Neural progenitor cell (in vitro differentiated cells): ENCODE data around the gene LHFPL5. TPM values are rescaled to one million over a fixed set of nuclear protein-coding genes. Genes with fewer than 3 reads are reported as not detected.

Source experiments
- DNase-seq: peaks from one replicate; pipeline ENCODE4 v3.0.0-alpha.2; 2016; ENCODE audit warnings: low spot score
- H2AFZ ChIP-seq: fragments of 200-600 bp; sonication (generic); replicated peaks from 2 replicates; pipeline ENCODE4 v1.6.1; 2016; ENCODE audit warnings: antibody characterized with exemption
- H3F3A ChIP-seq: fragments of 200-600 bp; sonication (generic); 2 replicates; pipeline ENCODE4 v1.6.1; 2016; ENCODE audit warnings: antibody characterized with exemption, low read depth
- H3K27ac ChIP-seq: fragments of 200-600 bp; sonication (generic); 2 replicates; pipeline ENCODE4 v1.5.1; 2016; ENCODE audit warnings: mild to moderate bottlenecking
- H3K27me3 ChIP-seq: fragments of 200-600 bp; sonication (generic); 2 replicates; pipeline ENCODE4 v1.6.1; 2016; ENCODE audit warnings: mild to moderate bottlenecking, moderate library complexity
- H3K36me3 ChIP-seq: fragments of 200-600 bp; sonication (generic); 2 replicates; pipeline ENCODE4 v1.5.1; 2016
- H3K4me1 ChIP-seq: fragments of 200-600 bp; sonication (generic); 2 replicates; pipeline ENCODE4 v1.6.1; 2016; ENCODE audit warnings: mixed run types
- H3K4me2 ChIP-seq: fragments of 200-600 bp; sonication (generic); 2 replicates; pipeline ENCODE4 v1.6.1; 2016
- H3K4me3 ChIP-seq: fragments of 200-600 bp; sonication (generic); 2 replicates; pipeline ENCODE4 v1.5.1; 2016
- H3K79me2 ChIP-seq: fragments of 200-600 bp; sonication (generic); 2 replicates; pipeline ENCODE4 v1.6.1; 2016; ENCODE audit warnings: low read depth
- H3K9ac ChIP-seq: fragments of 200-600 bp; sonication (generic); 2 replicates; pipeline ENCODE4 v1.6.1; 2016
- H3K9me3 ChIP-seq: fragments of 200-600 bp; sonication (generic); 2 replicates; pipeline ENCODE4 v1.5.1; 2016; ENCODE audit warnings: low read depth
- H4K20me1 ChIP-seq: fragments of 200-600 bp; sonication (generic); 2 replicates; pipeline ENCODE4 v1.6.1; 2016; ENCODE audit warnings: low read depth
- H3K27ac Mint-ChIP-seq: 3 replicates; pipeline ENCODE4 v1.8.0; 2021; ENCODE audit warnings: mixed read lengths
- H3K27me3 Mint-ChIP-seq: 2 replicates; pipeline ENCODE4 v1.8.0; 2022; ENCODE audit warnings: low read depth, mild to moderate bottlenecking, inconsistent platforms, moderate library complexity, mixed read lengths; ENCODE audit not compliant: insufficient read depth
- H3K36me3 Mint-ChIP-seq: 3 replicates; pipeline ENCODE4 v1.8.0; 2021; ENCODE audit warnings: mixed read lengths
- H3K4me1 Mint-ChIP-seq: 3 replicates; pipeline ENCODE4 v1.8.0; 2021; ENCODE audit warnings: mixed read lengths
- H3K4me3 Mint-ChIP-seq: 3 replicates; pipeline ENCODE4 v1.8.0; 2021; ENCODE audit warnings: mild to moderate bottlenecking, moderate library complexity, mixed read lengths
- H3K9me3 Mint-ChIP-seq: 3 replicates; pipeline ENCODE4 v1.8.0; 2020; ENCODE audit warnings: mixed read lengths
- CTCF ChIP-seq: fragments of 200-600 bp; sonication (generic); IDR thresholded peaks from 2 replicates; pipeline ENCODE4 v1.5.1; 2017; ENCODE audit warnings: antibody characterized with exemption, mild to moderate bottlenecking
- EZH2 ChIP-seq: fragments of 200-600 bp; sonication (generic); IDR thresholded peaks from 2 replicates; pipeline ENCODE4 v1.6.1; 2017; ENCODE audit warnings: antibody characterized with exemption, mild to moderate bottlenecking, moderate library complexity
- EZH2phosphoT487 ChIP-seq: fragments of 200-600 bp; sonication (generic); IDR thresholded peaks from 2 replicates; pipeline ENCODE4 v1.6.1; 2017; ENCODE audit warnings: antibody characterized with exemption
- total RNA-seq: library from RNA; depleted of rRNA; stranded (reverse); fragments of >200 nt; gene quantifications from 2 replicates; pipeline ENCODE4 v1.2.3, GENCODE V29; 2015; ENCODE audit warnings: low replicate concordance

Gene LHFPL5
- total RNA-seq, 1 donor from 2014 or later: not detected

- no peak overlapping the region for H3K27ac ChIP-seq
- Mint-ChIP-seq H3K27me3 (peaks cover 6% of the 10 kb centered on the region), H3K27ac (no peak overlapping the region), H3K36me3 (no peaks in the 10 kb centered on the region), H3K4me3 (no peak overlapping the region), H3K4me1 (peaks cover 8% of the 10 kb centered on the region), H3K9me3 (peaks cover 3% of the 10 kb centered on the region)
- H3K79me2 ChIP-seq: no peaks in the 10 kb centered on the region
- H3F3A ChIP-seq: no peaks in the 10 kb centered on the region
- no peak for DNase-seq
- no peaks in the 10 kb centered on the region for H4K20me1 ChIP-seq
- no peaks in the 10 kb centered on the region for H3K27me3 ChIP-seq
- no peak overlapping the region for H2AFZ ChIP-seq
- no peaks in the 10 kb centered on the region for H3K36me3 ChIP-seq
- no peaks in the 10 kb centered on the region for H3K9me3 ChIP-seq
- TF ChIP-seq EZH2phosphoT487 (no peak), EZH2 (no peak), CTCF (no peak)
- H3K4me1 ChIP-seq: no peaks in the 10 kb centered on the region
- H3K4me3 ChIP-seq: no peak overlapping the region
- no peak overlapping the region for H3K4me2 ChIP-seq
- H3K9ac ChIP-seq: no peak overlapping the region
Observed at GRCh38 chr6:35796236-35796635, 8.9 kb upstream of the LHFPL5 start.

GRCh38 chr6:35797837-35798526, 7.2 kb upstream of the LHFPL5 start:
- Mint-ChIP-seq H3K4me3 (no peak overlapping the region), H3K27me3 (peaks cover 6% of the 10 kb centered on the region), H3K27ac (no peak overlapping the region), H3K4me1 (peaks cover 8% of the 10 kb centered on the region), H3K36me3 (no peaks in the 10 kb centered on the region), H3K9me3 (peaks cover 3% of the 10 kb centered on the region)
- Histone ChIP-seq H2AFZ (no peak overlapping the region), H4K20me1 (no peaks in the 10 kb centered on the region), H3K9me3 (no peaks in the 10 kb centered on the region), H3K79me2 (no peaks in the 10 kb centered on the region), H3K4me2 (no peak overlapping the region), H3K9ac (peak overlapping the region; percentile 27), H3K36me3 (no peaks in the 10 kb centered on the region), H3K27me3 (no peaks in the 10 kb centered on the region), H3K4me1 (no peaks in the 10 kb centered on the region), H3F3A (no peaks in the 10 kb centered on the region), H3K27ac (no peak overlapping the region), H3K4me3 (no peak overlapping the region)
- DNase-seq: no peak
- no peak for TF ChIP-seq CTCF
- no peak for TF ChIP-seq EZH2
- no peak for TF ChIP-seq EZH2phosphoT487

- no peak for DNase-seq
- no peaks in the 10 kb centered on the region for H4K20me1 ChIP-seq
- no peaks in the 10 kb centered on the region for H3F3A ChIP-seq
- no peaks in the 10 kb centered on the region for H3K79me2 ChIP-seq
- no peaks in the 10 kb centered on the region for H3K36me3 ChIP-seq
- Mint-ChIP-seq H3K27ac (no peak overlapping the region), H3K9me3 (peaks cover 3% of the 10 kb centered on the region), H3K4me1 (peaks cover 8% of the 10 kb centered on the region), H3K36me3 (no peaks in the 10 kb centered on the region), H3K27me3 (peaks cover 6% of the 10 kb centered on the region), H3K4me3 (no peak overlapping the region)
- no peak overlapping the region for H3K27ac ChIP-seq
- H3K27me3 ChIP-seq: no peaks in the 10 kb centered on the region
- H3K9ac ChIP-seq: no peak overlapping the region
- no peak overlapping the region for H3K4me3 ChIP-seq
- H3K9me3 ChIP-seq: no peaks in the 10 kb centered on the region
- no peaks in the 10 kb centered on the region for H3K4me1 ChIP-seq
- H3K4me2 ChIP-seq: no peak overlapping the region
- no peak overlapping the region for H2AFZ ChIP-seq
- TF ChIP-seq EZH2phosphoT487 (no peak), CTCF (no peak), EZH2 (no peak)
Observed at GRCh38 chr6:35798706-35799105, 6.4 kb upstream of the LHFPL5 start.
